ENCODE results near the gene CEP89.

CEP89 gene

GRCh38 chr19:32830231-32831014 lies 141.3 kb downstream of the CEP89 start:
- Histone ChIP-seq H3K27ac (ENCODE audit: low read length) (no peak overlapping the region), H3K27me3 (ENCODE audit: insufficient read depth, low read length, poor library complexity) (no peaks in the 10 kb centered on the region), H3K79me2 (ENCODE audit: insufficient read depth, low read length) (no peaks in the 10 kb centered on the region), H2AFZ (ENCODE audit: low read depth, low read length) (no peak overlapping the region), H3K9ac (ENCODE audit: low read depth, low read length) (no peak overlapping the region), H3K4me3 (ENCODE audit: low read depth in 1 of 2, low read length in 2 of 2) (no peak overlapping the region), H3K36me3 (ENCODE audit: insufficient read depth, low read length) (no peaks in the 10 kb centered on the region), H3K9me3 (ENCODE audit: insufficient read depth, low read length, severe bottlenecking) (no peaks in the 10 kb centered on the region), H3K4me2 (ENCODE audit: insufficient read depth, low read length) (no peak overlapping the region), H3K4me1 (ENCODE audit: insufficient read depth, low read length) (no peaks in the 10 kb centered on the region), H4K20me1 (ENCODE audit: insufficient read depth, low read length) (no peaks in the 10 kb centered on the region)
- DNase-seq (no peak), ATAC-seq (ENCODE audit: insufficient read depth, low read depth) (no peak)
- TF ChIP-seq CTCF (IDR thresholded peaks at IDR 0.05; ENCODE audit: borderline replicate concordance, extremely low read depth, low read length, poor library complexity, severe bottlenecking) (no peak), EZH2 (IDR thresholded peaks at IDR 0.05; ENCODE audit: borderline replicate concordance, low read depth, low read length, severe bottlenecking) (no peak)

- Histone ChIP-seq H3K36me3 (ENCODE audit: insufficient read depth, low read length) (no peaks in the 10 kb centered on the region), H3K79me2 (ENCODE audit: insufficient read depth, low read length) (no peaks in the 10 kb centered on the region), H3K27ac (ENCODE audit: low read length) (no peak overlapping the region), H3K4me2 (ENCODE audit: insufficient read depth, low read length) (no peak overlapping the region), H3K4me1 (ENCODE audit: insufficient read depth, low read length) (no peaks in the 10 kb centered on the region), H3K9ac (ENCODE audit: low read depth, low read length) (no peak overlapping the region), H3K9me3 (ENCODE audit: insufficient read depth, low read length, severe bottlenecking) (no peaks in the 10 kb centered on the region), H2AFZ (ENCODE audit: low read depth, low read length) (no peak overlapping the region), H3K27me3 (ENCODE audit: insufficient read depth, low read length, poor library complexity) (no peaks in the 10 kb centered on the region), H3K4me3 (ENCODE audit: low read depth in 1 of 2, low read length in 2 of 2) (no peak overlapping the region), H4K20me1 (ENCODE audit: insufficient read depth, low read length) (no peaks in the 10 kb centered on the region)
- no peak for TF ChIP-seq CTCF (IDR thresholded peaks at IDR 0.05; ENCODE audit: borderline replicate concordance, extremely low read depth, low read length, poor library complexity, severe bottlenecking)
- no peak for TF ChIP-seq EZH2 (IDR thresholded peaks at IDR 0.05; ENCODE audit: borderline replicate concordance, low read depth, low read length, severe bottlenecking)
- ATAC-seq (ENCODE audit: insufficient read depth, low read depth), result no peak
- DNase-seq, result no peak
Measured at GRCh38 chr19:32829345-32829896, 142.3 kb downstream of the CEP89 start.

- no peak overlapping the region for H2AFZ ChIP-seq (ENCODE audit: low read depth, low read length)
Measured at GRCh38 chr19:32828643-32829344, 143.0 kb downstream of the CEP89 start.

More at GRCh38 chr19:32828643-32829344, 143.0 kb downstream of the CEP89 start:
- DNase-seq (no peak), ATAC-seq (ENCODE audit: insufficient read depth, low read depth) (no peak)
- Histone ChIP-seq H3K27ac (ENCODE audit: low read length) (no peak overlapping the region), H3K9ac (ENCODE audit: low read depth, low read length) (no peak overlapping the region), H3K9me3 (ENCODE audit: insufficient read depth, low read length, severe bottlenecking) (no peaks in the 10 kb centered on the region), H3K79me2 (ENCODE audit: insufficient read depth, low read length) (no peaks in the 10 kb centered on the region), H3K4me3 (ENCODE audit: low read depth in 1 of 2, low read length in 2 of 2) (no peak overlapping the region), H3K4me2 (ENCODE audit: insufficient read depth, low read length) (no peak overlapping the region), H3K27me3 (ENCODE audit: insufficient read depth, low read length, poor library complexity) (no peaks in the 10 kb centered on the region), H4K20me1 (ENCODE audit: insufficient read depth, low read length) (no peaks in the 10 kb centered on the region), H3K36me3 (ENCODE audit: insufficient read depth, low read length) (no peaks in the 10 kb centered on the region), H3K4me1 (ENCODE audit: insufficient read depth, low read length) (no peaks in the 10 kb centered on the region)
- TF ChIP-seq CTCF (IDR thresholded peaks at IDR 0.05; ENCODE audit: borderline replicate concordance, extremely low read depth, low read length, poor library complexity, severe bottlenecking), result no peak
- TF ChIP-seq EZH2 (IDR thresholded peaks at IDR 0.05; ENCODE audit: borderline replicate concordance, low read depth, low read length, severe bottlenecking), result no peak

Data from DND-41 (cell line).